Neural progenitor cell (in vitro differentiated cells): ENCODE data around the gene LELP1.

ENCODE experiments used
- CTCF ChIP-seq: fragments of 200-600 bp; sonication (generic); IDR thresholded peaks from 2 replicates; pipeline ENCODE4 v1.5.1; 2017; ENCODE audit warnings: antibody characterized with exemption, mild to moderate bottlenecking
- EZH2 ChIP-seq: fragments of 200-600 bp; sonication (generic); IDR thresholded peaks from 2 replicates; pipeline ENCODE4 v1.6.1; 2017; ENCODE audit warnings: antibody characterized with exemption, mild to moderate bottlenecking, moderate library complexity

- TF ChIP-seq CTCF: no peak
- no peak for TF ChIP-seq EZH2
Measured at GRCh38 chr1:153227810-153228209, 24.6 kb downstream of the LELP1 start.
